GM12891 (cell line): Measurements from ENCODE around the gene CD177.
"Not testable (repeated sequence)": the region's sequence is repeated elsewhere in the genome, so short reads cannot be mapped to it uniquely, and the experiment has no call there.

Experiments
- POLR2A ChIP-seq: IDR thresholded peaks from 2 replicates; pipeline ENCODE4 v1.6.1; 2011; ENCODE audit warnings: low read depth, low read length, control low read depth
- POLR2AphosphoS5 ChIP-seq: IDR thresholded peaks from 2 replicates; pipeline ENCODE4 v1.6.1; 2011; ENCODE audit warnings: low read depth, low read length, control low read depth
- SPI1 ChIP-seq: IDR thresholded peaks from 2 replicates; pipeline ENCODE4 v1.6.1; 2011; ENCODE audit warnings: low read depth, low read length, control low read depth
- TAF1 ChIP-seq: IDR thresholded peaks from 2 replicates; pipeline ENCODE4 v1.6.1; 2011; ENCODE audit warnings: low read depth, low read length, control low read depth

- TF ChIP-seq POLR2AphosphoS5, SPI1, POLR2A, TAF1: not testable (repeated sequence)
Observed at GRCh38 chr19:43329049-43329448, 24.4 kb upstream of the CD177 start.
